Activated CD8-positive, alpha-beta memory T cell treated with anti-CD3 and anti-CD28 coated beads, Interleukin-2, amount 50 U/mL, for 24 hours (primary cell): Measurements from ENCODE around the gene JAKMIP1.
"Not testable (repeated sequence)": the region's sequence is repeated elsewhere in the genome, so short reads cannot be mapped to it uniquely, and the experiment has no call there.

Experiments
- DNase-seq: peaks from one replicate; pipeline ENCODE4 v3.0.0-alpha.2; 2020; ENCODE audit errors: extremely low read depth

The JAKMIP1 gene

GRCh38 chr4:6229095-6229494 lies 28.7 kb upstream of the JAKMIP1 start:
- no peak for DNase-seq

- no peak for DNase-seq
Measured at GRCh38 chr4:6228158-6229067, 28.1 kb upstream of the JAKMIP1 start.

DNA sequence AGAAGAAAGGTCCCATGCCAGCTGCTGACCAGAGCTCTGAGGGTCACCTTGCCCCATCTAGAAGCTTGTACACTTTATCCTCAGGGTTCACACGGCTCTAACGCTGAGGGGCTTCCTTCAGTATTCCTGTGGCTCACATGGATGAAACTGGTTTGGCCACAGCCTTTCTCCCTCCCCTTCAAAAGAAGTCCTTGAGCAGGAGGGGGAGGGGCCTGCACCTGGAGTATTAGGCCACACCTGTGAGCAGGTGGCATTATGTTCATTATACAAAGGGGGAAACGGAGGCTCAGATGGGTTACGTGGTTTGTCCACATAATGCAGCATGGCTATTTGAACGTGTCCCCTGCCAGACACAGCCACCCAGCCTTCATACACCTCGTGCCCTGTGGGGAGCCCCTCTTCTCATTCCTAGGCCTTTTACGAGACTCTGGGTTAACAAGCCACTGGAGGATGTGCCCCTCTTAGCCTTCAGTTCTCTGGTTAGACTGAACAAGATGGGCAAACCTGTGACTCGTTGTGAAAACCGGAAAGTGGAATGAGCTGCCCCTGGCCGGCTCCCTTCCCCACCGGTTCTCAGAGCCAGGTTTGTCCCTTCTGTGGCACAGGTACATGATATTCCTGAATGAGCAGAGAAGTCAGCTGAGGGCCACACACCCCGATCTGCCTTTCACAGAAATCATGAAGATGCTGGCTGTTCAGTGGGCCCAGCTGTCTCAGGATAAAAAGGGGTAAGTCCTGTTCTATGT lies 27.2 kb upstream of the JAKMIP1 start:
- DNase-seq = no peak

GRCh38 chr4:6226506-6226905 lies 26.2 kb upstream of the JAKMIP1 start:
- DNase-seq = no peak

DNA sequence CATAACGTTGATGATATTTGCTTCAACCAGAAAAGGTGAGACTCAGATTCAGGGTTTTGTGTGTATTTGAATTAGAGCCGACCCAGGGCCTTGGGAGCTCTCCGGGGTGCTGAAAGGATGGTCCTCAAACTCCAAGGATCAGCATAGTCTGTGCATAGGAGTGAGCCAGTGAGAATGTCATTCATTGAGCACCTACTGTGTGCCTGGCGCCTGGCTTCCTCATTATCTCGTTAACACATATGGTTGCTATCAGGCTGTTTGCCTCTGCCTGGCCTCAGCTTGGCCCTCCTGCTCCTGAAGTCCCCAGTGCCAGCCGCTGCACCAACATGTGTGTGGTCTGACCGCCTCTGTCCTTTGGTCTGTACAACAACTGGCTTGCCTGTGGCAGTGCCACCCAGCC lies 25.1 kb upstream of the JAKMIP1 start:
- no peak for DNase-seq

DNA sequence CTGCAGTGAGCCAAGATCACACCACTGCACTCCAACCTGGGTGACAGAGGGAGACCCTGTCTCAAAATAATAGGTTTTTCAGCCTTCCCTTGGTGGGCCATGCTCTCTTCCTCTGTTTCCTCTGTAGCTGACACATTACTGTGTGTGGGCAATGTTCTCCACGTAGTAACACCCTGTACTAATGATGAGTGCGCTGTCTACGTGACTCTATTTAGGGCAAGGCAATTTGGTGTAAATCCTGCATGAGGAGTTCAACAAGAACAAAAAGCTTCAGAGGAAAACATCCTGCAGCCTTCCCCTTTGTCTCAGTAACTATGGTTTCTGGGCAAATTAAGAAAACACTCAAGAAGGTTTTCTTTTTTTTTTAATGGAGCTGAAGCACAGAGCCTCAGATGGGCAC lies 24.4 kb upstream of the JAKMIP1 start:
- DNase-seq = no peak

DNA sequence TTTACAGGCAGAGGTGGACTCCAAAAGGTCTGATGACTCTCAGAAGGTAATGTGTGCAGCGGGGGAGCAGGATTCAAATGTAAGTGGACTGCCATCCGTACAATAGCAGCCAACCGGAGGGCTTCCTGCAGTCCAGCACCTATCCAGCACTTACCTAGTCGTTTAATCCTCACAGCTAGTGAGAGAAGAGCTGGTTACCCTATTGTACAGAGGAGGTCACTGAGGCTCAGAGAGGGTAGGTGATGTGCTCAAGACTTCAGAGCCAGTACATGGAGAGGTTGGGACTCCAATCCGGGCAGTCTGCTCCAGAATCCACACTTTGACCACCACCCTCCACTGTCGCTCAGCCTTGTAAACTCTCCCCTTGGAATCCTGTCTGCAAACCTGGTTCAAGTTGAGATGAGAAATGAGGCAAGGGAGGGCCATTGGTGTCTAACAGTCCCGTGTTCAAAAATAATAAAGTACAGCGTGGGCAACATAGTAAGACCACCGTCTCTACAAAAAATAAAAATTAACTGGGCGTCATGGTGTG lies 22.5 kb upstream of the JAKMIP1 start:
- no peak for DNase-seq

GRCh38 chr4:6221851-6222760 lies 21.8 kb upstream of the JAKMIP1 start:
- DNase-seq = no peak

GRCh38 chr4:6221301-6221850 lies 21.0 kb upstream of the JAKMIP1 start:
- no peak for DNase-seq

- no peak for DNase-seq
Measured at GRCh38 chr4:6217716-6218381, 17.5 kb upstream of the JAKMIP1 start.

DNA sequence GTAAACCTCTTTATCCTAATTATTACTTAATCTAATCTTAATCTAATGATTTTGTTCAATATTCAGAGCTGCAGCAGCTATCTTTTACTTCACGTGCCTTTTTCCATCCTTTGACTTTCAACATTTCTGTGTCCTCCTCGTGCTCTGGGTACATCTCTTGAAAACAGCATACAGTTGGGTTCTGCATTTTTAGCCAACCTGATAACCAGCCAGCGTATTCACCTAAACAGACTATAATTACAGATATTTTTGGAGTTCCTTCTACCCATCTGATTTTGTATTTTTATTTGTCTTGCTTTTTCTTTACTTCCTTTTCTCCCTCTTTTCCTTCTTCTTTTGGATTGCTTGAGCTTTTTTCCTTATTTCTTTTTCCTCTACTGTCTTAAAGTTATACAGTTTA lies 16.2 kb upstream of the JAKMIP1 start:
- DNase-seq = no peak

DNA sequence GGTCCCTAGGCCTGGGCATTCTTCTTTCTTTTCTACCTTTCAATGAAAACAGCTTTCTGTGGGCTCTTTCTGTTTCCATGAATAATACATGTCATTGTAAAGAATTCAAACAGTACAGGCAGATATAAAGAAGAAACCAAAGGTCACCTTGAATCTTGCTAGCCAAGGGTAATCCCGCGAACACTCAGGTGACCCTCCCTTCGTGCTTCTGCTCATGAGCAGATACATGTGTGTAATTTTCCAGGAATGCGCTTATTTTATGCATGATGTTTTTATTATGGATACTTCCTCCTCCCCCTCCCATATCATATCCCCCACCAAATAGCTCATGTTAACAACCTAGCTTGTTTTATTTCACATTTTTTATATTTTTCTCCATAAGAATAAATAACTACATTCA lies 9.6 kb upstream of the JAKMIP1 start:
- DNase-seq = no peak

DNA sequence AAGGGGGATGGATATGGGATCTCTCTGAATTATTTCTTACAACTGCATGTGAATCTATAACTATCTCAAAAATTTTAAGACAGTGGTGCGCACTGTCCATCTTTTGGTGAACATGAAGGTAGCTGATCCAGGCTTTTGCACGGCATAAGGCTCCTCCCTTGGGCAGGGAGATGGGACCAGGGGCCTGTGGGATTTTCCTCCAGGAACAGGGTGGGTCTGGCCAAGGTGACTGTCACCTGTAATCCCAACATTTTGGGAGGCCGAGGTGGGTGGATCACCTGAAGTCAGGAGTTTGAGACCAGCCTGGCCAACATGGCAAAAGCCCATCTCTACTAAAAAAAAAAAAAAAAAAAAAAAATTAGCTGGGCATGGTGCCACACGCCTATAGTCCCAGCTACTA lies 8.9 kb upstream of the JAKMIP1 start:
- DNase-seq = not testable (repeated sequence)

GRCh38 chr4:6208416-6208815 lies 8.1 kb upstream of the JAKMIP1 start:
- DNase-seq = no peak

DNA sequence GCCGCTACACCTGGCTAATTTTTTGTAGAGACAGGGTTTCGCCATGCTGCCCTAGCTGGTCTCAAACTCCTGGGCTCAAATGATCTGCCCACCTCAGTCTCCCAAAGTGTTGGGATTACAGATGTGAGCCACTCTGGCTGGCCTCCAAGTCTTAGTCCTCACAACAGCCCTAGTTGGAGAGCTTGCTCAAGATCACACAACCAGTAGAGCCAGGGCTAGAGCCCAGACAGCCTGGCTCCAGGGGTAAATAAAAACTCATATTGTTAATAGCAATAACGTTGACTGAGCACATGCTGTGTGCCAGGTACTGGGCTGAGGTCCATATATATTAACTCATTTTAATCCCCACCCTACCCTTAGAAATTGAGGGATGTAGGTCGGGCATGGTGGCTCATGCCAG lies 7.3 kb upstream of the JAKMIP1 start:
- no peak for DNase-seq

GRCh38 chr4:6206771-6207290 lies 6.5 kb upstream of the JAKMIP1 start:
- no peak for DNase-seq

- DNase-seq = no peak
Measured at GRCh38 chr4:6205973-6206372, 5.6 kb upstream of the JAKMIP1 start.

DNA sequence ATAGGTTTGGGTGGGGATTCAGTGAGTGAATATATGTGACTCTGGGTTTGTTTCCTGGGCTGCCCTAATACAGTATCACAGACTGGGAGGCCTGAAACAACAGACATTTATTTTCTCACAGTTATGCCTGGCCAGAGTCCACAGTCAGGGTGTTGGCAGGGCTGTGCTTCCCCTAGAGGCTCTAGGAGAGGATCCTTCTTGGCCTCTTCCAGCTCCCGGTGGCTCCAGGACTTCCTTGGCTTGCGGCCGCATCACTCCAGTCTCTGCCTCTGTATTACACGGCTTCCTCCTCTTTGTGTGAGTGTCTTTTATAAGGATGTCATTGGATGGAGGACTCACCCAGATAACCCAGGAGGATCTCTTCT lies 5.2 kb upstream of the JAKMIP1 start:
- no peak for DNase-seq

- no peak for DNase-seq
Measured at GRCh38 chr4:6204871-6205566, 4.7 kb upstream of the JAKMIP1 start.

- DNase-seq = no peak
Measured at GRCh38 chr4:6204098-6204497, 3.7 kb upstream of the JAKMIP1 start.
